H9 (cell line): ENCODE data around the gene CLEC4G. TPM values are rescaled to one million over a fixed set of nuclear protein-coding genes. Genes with fewer than 3 reads are reported as not detected.

Source experiments
- DNase-seq: peaks from one replicate; pipeline ENCODE4 v3.0.0-alpha.2; 2017
- H2AFZ ChIP-seq: one replicate; pipeline ENCODE4 v1.6.1; 2013; ENCODE audit warnings: mild to moderate bottlenecking, low read length, control low read depth, moderate library complexity
- H2AK5ac ChIP-seq: 2 replicates; pipeline ENCODE4 v1.6.1; 2013; ENCODE audit warnings: low read length, control low read depth, mixed read lengths; ENCODE audit not compliant: insufficient read length
- H2BK120ac ChIP-seq: one replicate; pipeline ENCODE4 v1.6.1; 2013; ENCODE audit warnings: low read depth, mild to moderate bottlenecking, low read length, control low read depth, inconsistent platforms; ENCODE audit not compliant: poor library complexity, severe bottlenecking
- H2BK12ac ChIP-seq: 2 replicates; pipeline ENCODE4 v1.6.1; 2013; ENCODE audit warnings: low read length, control low read depth, mixed read lengths, low read depth; ENCODE audit not compliant: insufficient read length
- H2BK15ac ChIP-seq: 2 replicates; pipeline ENCODE4 v1.6.1; 2013; ENCODE audit warnings: low read depth, low read length, control low read depth
- H2BK20ac ChIP-seq: one replicate; pipeline ENCODE4 v1.6.1; 2013; ENCODE audit warnings: low read depth, mild to moderate bottlenecking, low read length, control low read depth, inconsistent platforms; ENCODE audit not compliant: poor library complexity, severe bottlenecking
- H2BK5ac ChIP-seq: 2 replicates; pipeline ENCODE4 v1.6.1; 2013; ENCODE audit warnings: low read length, control low read depth, mixed read lengths; ENCODE audit not compliant: insufficient read length
- H3K14ac ChIP-seq: 2 replicates; pipeline ENCODE4 v1.6.1; 2013; ENCODE audit warnings: low read length, control low read depth; ENCODE audit not compliant: insufficient read depth
- H3K18ac ChIP-seq: 2 replicates; pipeline ENCODE4 v1.6.1; 2013; ENCODE audit warnings: low read depth, mild to moderate bottlenecking, mixed read lengths, low read length, control low read depth; ENCODE audit not compliant: insufficient read length
- H3K23ac ChIP-seq: 2 replicates; pipeline ENCODE4 v1.6.1; 2013; ENCODE audit warnings: low read length, control low read depth, mixed read lengths, low read depth; ENCODE audit not compliant: insufficient read length
- H3K23me2 ChIP-seq: 2 replicates; pipeline ENCODE4 v1.6.1; 2013; ENCODE audit warnings: low read depth, mild to moderate bottlenecking, mixed read lengths, low read length, control low read depth; ENCODE audit not compliant: insufficient read length, poor library complexity, severe bottlenecking
- H3K27ac ChIP-seq: 2 replicates; pipeline ENCODE4 v1.5.1; 2013; ENCODE audit warnings: low read length, control low read depth, mixed read lengths, low read depth; ENCODE audit not compliant: insufficient read length
- H3K27me3 ChIP-seq: 2 replicates; pipeline ENCODE4 v1.6.1; 2013; ENCODE audit warnings: low read length, control low read depth, inconsistent platforms; ENCODE audit not compliant: insufficient read depth
- H3K4ac ChIP-seq: 2 replicates; pipeline ENCODE4 v1.6.1; 2013; ENCODE audit warnings: low read depth, mild to moderate bottlenecking, control low read depth, inconsistent platforms, low read length, moderate library complexity
- H3K4me1 ChIP-seq: 2 replicates; pipeline ENCODE4 v1.6.1; 2013; ENCODE audit warnings: low read length, control low read depth, inconsistent platforms; ENCODE audit not compliant: insufficient read depth
- H3K4me2 ChIP-seq: 2 replicates; pipeline ENCODE4 v1.6.1; 2013; ENCODE audit warnings: low read length, control low read depth, mixed read lengths; ENCODE audit not compliant: insufficient read length, insufficient read depth
- H3K56ac ChIP-seq: 2 replicates; pipeline ENCODE4 v1.6.1; 2013; ENCODE audit warnings: low read depth, mild to moderate bottlenecking, mixed read lengths, low read length, control low read depth; ENCODE audit not compliant: insufficient read length
- H3K79me1 ChIP-seq: 2 replicates; pipeline ENCODE4 v1.6.1; 2013; ENCODE audit warnings: low read depth, mild to moderate bottlenecking, moderate library complexity, low read length, control low read depth, inconsistent platforms; ENCODE audit not compliant: insufficient read depth, poor library complexity, severe bottlenecking
- H3K79me2 ChIP-seq: 2 replicates; pipeline ENCODE4 v1.6.1; 2013; ENCODE audit warnings: low read length, control low read depth, inconsistent platforms; ENCODE audit not compliant: insufficient read depth
- H3K9ac ChIP-seq: 2 replicates; pipeline ENCODE4 v1.6.1; 2013; ENCODE audit warnings: low read length, control low read depth, mixed read lengths; ENCODE audit not compliant: insufficient read length; ENCODE audit errors: extremely low read depth
- H3K9me3 ChIP-seq: one replicate; pipeline ENCODE4 v1.6.1; 2013; ENCODE audit warnings: low read depth, low read length, inconsistent platforms; ENCODE audit not compliant: control insufficient read depth
- H3T11ph ChIP-seq: one replicate; pipeline ENCODE4 v1.6.1; 2013; ENCODE audit warnings: mild to moderate bottlenecking, low read length, control low read depth, inconsistent platforms
- H4K20me1 ChIP-seq: one replicate; pipeline ENCODE4 v1.6.1; 2013; ENCODE audit not compliant: control insufficient read depth, insufficient read length, insufficient read depth
- H4K5ac ChIP-seq: 2 replicates; pipeline ENCODE4 v1.6.1; 2013; ENCODE audit warnings: low read depth, mild to moderate bottlenecking, mixed read lengths, low read length, control low read depth; ENCODE audit not compliant: insufficient read length
- H4K8ac ChIP-seq: replicated peaks from 2 replicates; pipeline ENCODE4 v1.6.1; 2013; ENCODE audit warnings: low read length, control low read depth, mixed read lengths, low read depth; ENCODE audit not compliant: insufficient read length
- H4K91ac ChIP-seq: 2 replicates; pipeline ENCODE4 v1.6.1; 2013; ENCODE audit warnings: low read depth, mild to moderate bottlenecking, moderate library complexity, mixed read lengths, low read length, control low read depth; ENCODE audit not compliant: insufficient read length
- H3K27ac Mint-ChIP-seq, 3 experiments: 2 replicates in 2 of 3; 3 replicates in 1 of 3; pipeline ENCODE4 v1.8.0; 2020 to 2021; ENCODE audit warnings: mixed read lengths in 3 of 3, mild to moderate bottlenecking in 1 of 3, moderate library complexity in 1 of 3
- H3K27me3 Mint-ChIP-seq: 2 replicates; pipeline ENCODE4 v1.8.0; 2021; ENCODE audit warnings: low read depth, mild to moderate bottlenecking, moderate library complexity, mixed read lengths
- H3K36me3 Mint-ChIP-seq, 3 experiments: 2 replicates in 2 of 3; 3 replicates in 1 of 3; pipeline ENCODE4 v1.8.0; 2020 to 2021; ENCODE audit warnings: low read depth in 3 of 3, mixed read lengths in 3 of 3; ENCODE audit not compliant: insufficient read depth in 1 of 3
- H3K4me1 Mint-ChIP-seq, 2 experiments: 2 replicates each; pipeline ENCODE4 v1.8.0; 2020; ENCODE audit warnings: mixed read lengths in 2 of 2
- H3K4me3 Mint-ChIP-seq, 2 experiments: 2 replicates in 1 of 2; 3 replicates in 1 of 2; pipeline ENCODE4 v1.8.0; 2020 to 2021; ENCODE audit warnings: mild to moderate bottlenecking in 2 of 2, mixed read lengths in 2 of 2, moderate library complexity in 1 of 2
- H3K9me3 Mint-ChIP-seq, 2 experiments: 2 replicates in 1 of 2; 3 replicates in 1 of 2; pipeline ENCODE4 v1.8.0; 2020; ENCODE audit warnings: mild to moderate bottlenecking in 2 of 2, mixed read lengths in 2 of 2, moderate library complexity in 1 of 2
- WGBS: extraction: QIAGEN DNeasy Blood & Tissue Kit; methylation state at CpG from one replicate; pipeline ENCODE4 v1.1.7; 2013; ENCODE audit warnings: missing lambda C conversion rate, low lambda C conversion rate, mixed read lengths; ENCODE audit not compliant: insufficient read length; ENCODE audit errors: extremely low coverage; 5-methylcytosine and 5-hydroxymethylcytosine counted together
- total RNA-seq: library from RNA; stranded (reverse); gene quantifications from 2 replicates; pipeline ENCODE4 v1.2.1, GENCODE V29; 2021
- TF ChIP-seq, protein P1 (sequence below): fragments of 200-600 bp; sonication (generic); conservative IDR thresholded peaks from 3 replicates; pipeline ENCODE4 v1.8.0; 2021; ENCODE audit warnings: antibody characterized with exemption, mild to moderate bottlenecking

Gene CLEC4G
- total RNA-seq, 1 experiment from 2014 or later: not detected

DNA sequence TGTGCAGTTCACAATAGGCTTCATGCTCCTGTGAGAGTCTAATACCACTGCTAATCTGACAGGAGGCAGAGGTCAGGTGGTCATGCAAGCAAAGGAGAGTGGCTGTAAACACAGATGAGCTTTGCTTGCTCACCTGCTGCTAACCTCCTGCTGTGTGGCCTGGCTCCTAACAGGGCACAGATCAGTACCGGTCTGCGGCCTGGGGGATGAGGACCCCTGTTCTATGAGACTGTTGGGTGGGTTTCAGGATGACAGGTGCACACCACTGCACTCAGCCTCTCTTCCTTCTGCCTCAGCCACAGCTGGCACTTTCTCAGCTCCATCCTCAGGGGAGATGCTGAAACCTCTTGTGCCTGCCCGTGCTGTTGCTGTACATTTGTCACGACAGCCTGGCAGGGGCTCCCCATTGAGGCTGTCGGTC, 9.7 kb downstream of the CLEC4G start:
- TF ChIP-seq, protein P1, sequence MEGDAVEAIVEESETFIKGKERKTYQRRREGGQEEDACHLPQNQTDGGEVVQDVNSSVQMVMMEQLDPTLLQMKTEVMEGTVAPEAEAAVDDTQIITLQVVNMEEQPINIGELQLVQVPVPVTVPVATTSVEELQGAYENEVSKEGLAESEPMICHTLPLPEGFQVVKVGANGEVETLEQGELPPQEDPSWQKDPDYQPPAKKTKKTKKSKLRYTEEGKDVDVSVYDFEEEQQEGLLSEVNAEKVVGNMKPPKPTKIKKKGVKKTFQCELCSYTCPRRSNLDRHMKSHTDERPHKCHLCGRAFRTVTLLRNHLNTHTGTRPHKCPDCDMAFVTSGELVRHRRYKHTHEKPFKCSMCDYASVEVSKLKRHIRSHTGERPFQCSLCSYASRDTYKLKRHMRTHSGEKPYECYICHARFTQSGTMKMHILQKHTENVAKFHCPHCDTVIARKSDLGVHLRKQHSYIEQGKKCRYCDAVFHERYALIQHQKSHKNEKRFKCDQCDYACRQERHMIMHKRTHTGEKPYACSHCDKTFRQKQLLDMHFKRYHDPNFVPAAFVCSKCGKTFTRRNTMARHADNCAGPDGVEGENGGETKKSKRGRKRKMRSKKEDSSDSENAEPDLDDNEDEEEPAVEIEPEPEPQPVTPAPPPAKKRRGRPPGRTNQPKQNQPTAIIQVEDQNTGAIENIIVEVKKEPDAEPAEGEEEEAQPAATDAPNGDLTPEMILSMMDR: no peak
- H2BK12ac ChIP-seq: no peak overlapping the region
- Mint-ChIP-seq H3K27ac (no peak overlapping the region), H3K36me3 (no peaks in the 10 kb centered on the region), H3K9me3 (peaks cover 0 to under 1% of the 10 kb centered on the region in 2 experiments; a peak in 3 of 5 replicates), H3K4me1 (peaks cover 3 to 5% of the 10 kb centered on the region in 2 experiments; a peak in 1 of 4 replicates), H3K27me3 (peaks cover 51% of the 10 kb centered on the region), H3K4me3 (no peak overlapping the region)
- no peaks in the 10 kb centered on the region for H3K23me2 ChIP-seq
- H3K4ac ChIP-seq: no peak overlapping the region
- no peaks in the 10 kb centered on the region for H4K20me1 ChIP-seq
- DNase-seq: no peak
- H2AFZ ChIP-seq: no peak overlapping the region
- no peaks in the 10 kb centered on the region for H3K4me1 ChIP-seq
- no peak overlapping the region for H3K4me2 ChIP-seq
- no peak overlapping the region for H3K9ac ChIP-seq
- no peak overlapping the region for H2BK120ac ChIP-seq
- no peak overlapping the region for H2BK15ac ChIP-seq
- no peak overlapping the region for H2AK5ac ChIP-seq
- H3K27ac ChIP-seq: no peak overlapping the region
- H2BK5ac ChIP-seq: no peak overlapping the region
- no peaks in the 10 kb centered on the region for H3K27me3 ChIP-seq
- H4K5ac ChIP-seq: no peak overlapping the region
- no peaks in the 10 kb centered on the region for H3K79me1 ChIP-seq
- no peak overlapping the region for H3K56ac ChIP-seq
- no peak overlapping the region for H4K8ac ChIP-seq
- H3K18ac ChIP-seq: no peak overlapping the region
- no peaks in the 10 kb centered on the region for H3K9me3 ChIP-seq
- no peak overlapping the region for H3K23ac ChIP-seq
- H3K79me2 ChIP-seq: no peaks in the 10 kb centered on the region
- no peak overlapping the region for H3T11ph ChIP-seq
- WGBS: no CpG with 5 or more reads among the region's 5 CpGs
- no peak overlapping the region for H4K91ac ChIP-seq
- H3K14ac ChIP-seq: no peak overlapping the region
- no peak overlapping the region for H2BK20ac ChIP-seq
